ENCODE data around the gene TMEM240.

The TMEM240 gene

DNA sequence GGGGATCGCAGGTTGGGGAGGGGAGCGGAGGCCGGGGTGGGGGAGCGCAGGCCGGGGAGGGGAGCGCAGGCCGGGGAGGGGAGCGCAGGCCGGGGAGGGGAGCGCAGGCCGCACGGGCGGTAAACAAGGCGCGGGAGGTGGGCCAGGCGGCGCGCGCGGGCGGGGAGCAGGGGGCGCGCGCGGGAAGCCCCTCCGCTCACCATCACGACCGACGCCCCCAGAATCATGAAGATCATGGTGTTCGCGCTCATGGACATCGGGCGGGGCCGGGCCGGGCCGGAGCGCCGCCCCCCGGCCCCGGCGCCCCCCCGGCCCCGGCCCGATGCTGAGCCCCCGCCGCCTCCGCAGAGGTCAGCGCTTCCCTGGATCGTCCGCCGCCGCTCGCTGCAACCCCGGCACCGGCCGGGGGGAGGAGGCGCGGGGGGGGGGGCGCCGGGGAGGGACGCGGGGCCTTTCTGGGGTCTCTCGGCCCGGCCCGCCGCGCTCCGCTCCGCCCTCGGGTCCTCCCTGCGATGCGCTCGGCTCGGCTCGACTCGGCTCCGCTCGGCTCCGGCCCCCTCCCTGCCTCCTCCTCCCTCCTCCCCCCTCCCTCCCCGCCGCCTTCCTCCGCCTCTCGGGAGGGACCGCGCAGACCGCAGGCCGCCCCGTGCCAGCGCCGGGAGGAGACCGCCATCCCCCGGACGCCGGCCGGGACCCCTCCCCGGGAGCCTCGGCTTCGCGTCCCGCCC, at the start of gene TMEM240:
TMEM240 (minus strand) TSS at position 535 of the 728 bp plus-strand sequence; CDS start at position 257, 278 bp downstream.
- Histone ChIP-seq H3K79me2 (ENCODE audit: control insufficient read depth, low read length) (no peaks in the 10 kb centered on the region), H3K4me2 (ENCODE audit: low read length) (no peak within 1 kb of the TSS), H3K27ac (ENCODE audit: low read depth, low read length) (no peak within 1 kb of the TSS), H3F3A (ENCODE audit: control insufficient read depth, insufficient read depth) (no peaks in the 10 kb centered on the region), H3K9me3 (ENCODE audit: control insufficient read depth, insufficient read depth, low read length) (no peaks in the 10 kb centered on the region), H4K20me1 (ENCODE audit: control insufficient read depth, insufficient read depth, low read depth, low read length) (no peaks in the 10 kb centered on the region), H3K9me2 (replicated peaks; ENCODE audit: control insufficient read depth, low read length) (no peaks in the 10 kb centered on the region), H3K36me3 (ENCODE audit: control insufficient read depth, low read length) (peaks cover 25% of the 10 kb centered on the region), H3K4me3 (ENCODE audit: low read length) (no peak within 1 kb of the TSS), H3K4me1 (ENCODE audit: control insufficient read depth, low read length) (no peaks in the 10 kb centered on the region), H3K27me3 (ENCODE audit: control insufficient read depth, low read length) (no peaks in the 10 kb centered on the region)
- no peak for TF ChIP-seq EZH2phosphoT487 (IDR thresholded peaks at IDR 0.05; ENCODE audit: borderline replicate concordance, low read length)
- TF ChIP-seq, protein P1, sequence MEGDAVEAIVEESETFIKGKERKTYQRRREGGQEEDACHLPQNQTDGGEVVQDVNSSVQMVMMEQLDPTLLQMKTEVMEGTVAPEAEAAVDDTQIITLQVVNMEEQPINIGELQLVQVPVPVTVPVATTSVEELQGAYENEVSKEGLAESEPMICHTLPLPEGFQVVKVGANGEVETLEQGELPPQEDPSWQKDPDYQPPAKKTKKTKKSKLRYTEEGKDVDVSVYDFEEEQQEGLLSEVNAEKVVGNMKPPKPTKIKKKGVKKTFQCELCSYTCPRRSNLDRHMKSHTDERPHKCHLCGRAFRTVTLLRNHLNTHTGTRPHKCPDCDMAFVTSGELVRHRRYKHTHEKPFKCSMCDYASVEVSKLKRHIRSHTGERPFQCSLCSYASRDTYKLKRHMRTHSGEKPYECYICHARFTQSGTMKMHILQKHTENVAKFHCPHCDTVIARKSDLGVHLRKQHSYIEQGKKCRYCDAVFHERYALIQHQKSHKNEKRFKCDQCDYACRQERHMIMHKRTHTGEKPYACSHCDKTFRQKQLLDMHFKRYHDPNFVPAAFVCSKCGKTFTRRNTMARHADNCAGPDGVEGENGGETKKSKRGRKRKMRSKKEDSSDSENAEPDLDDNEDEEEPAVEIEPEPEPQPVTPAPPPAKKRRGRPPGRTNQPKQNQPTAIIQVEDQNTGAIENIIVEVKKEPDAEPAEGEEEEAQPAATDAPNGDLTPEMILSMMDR (IDR thresholded peaks at IDR 0.05; ENCODE audit: low read depth, low read length, poor library complexity, severe bottlenecking): no peak

DNA sequence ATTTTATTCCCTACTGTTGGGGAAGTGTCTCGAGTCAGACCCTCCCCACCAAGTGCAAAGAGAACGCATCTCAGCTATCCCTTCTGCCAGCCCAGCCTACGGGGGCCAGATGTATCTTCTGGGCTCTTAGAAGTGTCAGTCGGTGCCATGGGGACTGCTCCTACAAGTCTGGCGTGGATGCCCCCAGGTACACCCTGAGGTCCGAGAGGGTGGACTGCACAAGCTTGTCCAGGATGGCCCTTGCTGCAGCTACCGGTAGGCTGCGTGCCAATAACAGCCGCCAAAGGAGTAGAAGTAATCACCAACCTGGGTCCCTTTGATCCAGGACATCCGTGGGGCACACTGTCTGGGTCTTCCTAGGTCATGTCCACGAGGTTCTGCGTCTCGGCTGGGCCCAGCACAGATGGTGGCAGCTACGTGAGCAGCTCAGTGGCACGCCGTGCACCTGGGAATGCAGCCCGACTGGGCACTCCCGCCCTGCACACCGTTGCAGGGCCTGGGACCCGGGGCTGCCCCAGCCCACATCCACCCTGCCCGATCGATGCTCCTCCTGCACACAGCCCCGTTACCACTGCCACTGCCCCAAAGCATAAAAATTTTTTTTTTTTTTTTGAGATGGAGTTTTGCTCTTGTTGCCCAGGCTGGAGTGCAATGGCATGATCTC, 43.1 kb upstream of the TMEM240 start:
- H3K27ac ChIP-seq (ENCODE audit: low read depth, low read length): no peak overlapping the region
- TF ChIP-seq EZH2phosphoT487 (IDR thresholded peaks at IDR 0.05; ENCODE audit: borderline replicate concordance, low read length): no peak
- TF ChIP-seq, protein P1 (IDR thresholded peaks at IDR 0.05; ENCODE audit: low read depth, low read length, poor library complexity, severe bottlenecking): no peak
- no peak overlapping the region for H3K4me2 ChIP-seq (ENCODE audit: low read length)

DNA sequence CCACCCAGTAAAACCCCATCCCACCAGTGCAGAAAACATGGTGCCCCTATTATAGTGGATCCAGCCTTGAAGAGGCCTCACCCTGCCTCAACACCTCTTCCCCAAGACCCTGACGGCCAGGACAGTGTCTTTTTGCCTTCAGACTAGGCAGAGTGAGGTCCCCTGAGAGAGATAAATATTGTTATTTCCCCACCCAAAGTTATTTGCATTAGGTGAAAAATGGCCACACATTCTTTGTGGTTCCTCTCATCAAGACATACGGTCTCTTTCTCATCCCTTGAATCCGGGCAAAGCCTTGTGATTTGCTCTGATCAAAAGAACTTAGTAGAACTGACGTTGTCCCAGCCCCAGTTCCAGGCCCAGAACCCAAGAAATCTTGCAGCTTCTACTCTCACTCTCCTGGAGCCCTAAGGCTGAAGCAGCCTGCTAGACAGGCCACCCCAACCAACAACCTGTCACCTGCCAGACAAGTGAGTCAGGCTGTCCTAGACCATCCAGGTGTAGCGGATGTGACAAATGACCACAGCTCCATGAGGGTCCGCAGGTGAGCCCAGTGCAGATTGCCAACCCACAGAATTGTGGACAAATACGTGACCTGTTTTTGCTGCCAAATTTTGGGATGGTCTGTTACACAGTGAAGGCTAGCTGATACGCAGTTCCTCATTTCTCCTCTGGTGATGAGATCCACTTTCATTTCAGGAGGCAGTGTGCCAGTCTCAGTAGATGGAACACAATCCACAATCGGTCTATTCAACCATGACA, 42.3 kb upstream of the TMEM240 start:
- Histone ChIP-seq H3K79me2 (ENCODE audit: control insufficient read depth, low read length) (no peaks in the 10 kb centered on the region), H3K4me2 (ENCODE audit: low read length) (no peak overlapping the region), H3K9me2 (replicated peaks; ENCODE audit: control insufficient read depth, low read length) (no peaks in the 10 kb centered on the region), H3K27ac (ENCODE audit: low read depth, low read length) (no peak overlapping the region), H3K4me3 (ENCODE audit: low read length) (no peak overlapping the region), H3K36me3 (ENCODE audit: control insufficient read depth, low read length) (no peaks in the 10 kb centered on the region), H3K9me3 (ENCODE audit: control insufficient read depth, insufficient read depth, low read length) (no peaks in the 10 kb centered on the region), H3K4me1 (ENCODE audit: control insufficient read depth, low read length) (no peaks in the 10 kb centered on the region), H4K20me1 (ENCODE audit: control insufficient read depth, insufficient read depth, low read depth, low read length) (no peaks in the 10 kb centered on the region), H3F3A (ENCODE audit: control insufficient read depth, insufficient read depth) (no peaks in the 10 kb centered on the region), H3K27me3 (ENCODE audit: control insufficient read depth, low read length) (peaks cover 6% of the 10 kb centered on the region; the same call in 1 of the 2 replicates)
- TF ChIP-seq, protein P1 (IDR thresholded peaks at IDR 0.05; ENCODE audit: low read depth, low read length, poor library complexity, severe bottlenecking): no peak
- no peak for TF ChIP-seq EZH2phosphoT487 (IDR thresholded peaks at IDR 0.05; ENCODE audit: borderline replicate concordance, low read length)

More for the DNA sequence above, 43.1 kb upstream of the TMEM240 start:
- Histone ChIP-seq H3K36me3 (ENCODE audit: control insufficient read depth, low read length) (no peaks in the 10 kb centered on the region), H4K20me1 (ENCODE audit: control insufficient read depth, insufficient read depth, low read depth, low read length) (no peaks in the 10 kb centered on the region), H3K9me2 (replicated peaks; ENCODE audit: control insufficient read depth, low read length) (no peaks in the 10 kb centered on the region), H3K27me3 (ENCODE audit: control insufficient read depth, low read length) (peaks cover 6% of the 10 kb centered on the region; the same call in 1 of the 2 replicates), H3K79me2 (ENCODE audit: control insufficient read depth, low read length) (no peaks in the 10 kb centered on the region), H3F3A (ENCODE audit: control insufficient read depth, insufficient read depth) (no peaks in the 10 kb centered on the region), H3K4me3 (ENCODE audit: low read length) (no peak overlapping the region), H3K9me3 (ENCODE audit: control insufficient read depth, insufficient read depth, low read length) (no peaks in the 10 kb centered on the region), H3K4me1 (ENCODE audit: control insufficient read depth, low read length) (no peaks in the 10 kb centered on the region)

Data from DOHH2 (cell line).